H9 (cell line): ENCODE measurements around the gene BICD1. TPM values are rescaled to one million over a fixed set of nuclear protein-coding genes. Genes with fewer than 3 reads are reported as not detected.

ENCODE experiments used
- DNase-seq: peaks from one replicate; pipeline ENCODE4 v3.0.0-alpha.2; 2017
- H2AFZ ChIP-seq: one replicate; pipeline ENCODE4 v1.6.1; 2013; ENCODE audit warnings: mild to moderate bottlenecking, low read length, control low read depth, moderate library complexity
- H2AK5ac ChIP-seq: 2 replicates; pipeline ENCODE4 v1.6.1; 2013; ENCODE audit warnings: low read length, control low read depth, mixed read lengths; ENCODE audit not compliant: insufficient read length
- H2BK120ac ChIP-seq: one replicate; pipeline ENCODE4 v1.6.1; 2013; ENCODE audit warnings: low read depth, mild to moderate bottlenecking, low read length, control low read depth, inconsistent platforms; ENCODE audit not compliant: poor library complexity, severe bottlenecking
- H2BK12ac ChIP-seq: 2 replicates; pipeline ENCODE4 v1.6.1; 2013; ENCODE audit warnings: low read length, control low read depth, mixed read lengths, low read depth; ENCODE audit not compliant: insufficient read length
- H2BK15ac ChIP-seq: 2 replicates; pipeline ENCODE4 v1.6.1; 2013; ENCODE audit warnings: low read depth, low read length, control low read depth
- H2BK20ac ChIP-seq: one replicate; pipeline ENCODE4 v1.6.1; 2013; ENCODE audit warnings: low read depth, mild to moderate bottlenecking, low read length, control low read depth, inconsistent platforms; ENCODE audit not compliant: poor library complexity, severe bottlenecking
- H2BK5ac ChIP-seq: 2 replicates; pipeline ENCODE4 v1.6.1; 2013; ENCODE audit warnings: low read length, control low read depth, mixed read lengths; ENCODE audit not compliant: insufficient read length
- H3K14ac ChIP-seq: 2 replicates; pipeline ENCODE4 v1.6.1; 2013; ENCODE audit warnings: low read length, control low read depth; ENCODE audit not compliant: insufficient read depth
- H3K18ac ChIP-seq: 2 replicates; pipeline ENCODE4 v1.6.1; 2013; ENCODE audit warnings: low read depth, mild to moderate bottlenecking, mixed read lengths, low read length, control low read depth; ENCODE audit not compliant: insufficient read length
- H3K23ac ChIP-seq: 2 replicates; pipeline ENCODE4 v1.6.1; 2013; ENCODE audit warnings: low read length, control low read depth, mixed read lengths, low read depth; ENCODE audit not compliant: insufficient read length
- H3K23me2 ChIP-seq: 2 replicates; pipeline ENCODE4 v1.6.1; 2013; ENCODE audit warnings: low read depth, mild to moderate bottlenecking, mixed read lengths, low read length, control low read depth; ENCODE audit not compliant: insufficient read length, poor library complexity, severe bottlenecking
- H3K27ac ChIP-seq: 2 replicates; pipeline ENCODE4 v1.5.1; 2013; ENCODE audit warnings: low read length, control low read depth, mixed read lengths, low read depth; ENCODE audit not compliant: insufficient read length
- H3K27me3 ChIP-seq: 2 replicates; pipeline ENCODE4 v1.6.1; 2013; ENCODE audit warnings: low read length, control low read depth, inconsistent platforms; ENCODE audit not compliant: insufficient read depth
- H3K4ac ChIP-seq: 2 replicates; pipeline ENCODE4 v1.6.1; 2013; ENCODE audit warnings: low read depth, mild to moderate bottlenecking, control low read depth, inconsistent platforms, low read length, moderate library complexity
- H3K4me1 ChIP-seq: 2 replicates; pipeline ENCODE4 v1.6.1; 2013; ENCODE audit warnings: low read length, control low read depth, inconsistent platforms; ENCODE audit not compliant: insufficient read depth
- H3K4me2 ChIP-seq: 2 replicates; pipeline ENCODE4 v1.6.1; 2013; ENCODE audit warnings: low read length, control low read depth, mixed read lengths; ENCODE audit not compliant: insufficient read length, insufficient read depth
- H3K56ac ChIP-seq: 2 replicates; pipeline ENCODE4 v1.6.1; 2013; ENCODE audit warnings: low read depth, mild to moderate bottlenecking, mixed read lengths, low read length, control low read depth; ENCODE audit not compliant: insufficient read length
- H3K79me1 ChIP-seq: 2 replicates; pipeline ENCODE4 v1.6.1; 2013; ENCODE audit warnings: low read depth, mild to moderate bottlenecking, moderate library complexity, low read length, control low read depth, inconsistent platforms; ENCODE audit not compliant: insufficient read depth, poor library complexity, severe bottlenecking
- H3K79me2 ChIP-seq: 2 replicates; pipeline ENCODE4 v1.6.1; 2013; ENCODE audit warnings: low read length, control low read depth, inconsistent platforms; ENCODE audit not compliant: insufficient read depth
- H3K9ac ChIP-seq: 2 replicates; pipeline ENCODE4 v1.6.1; 2013; ENCODE audit warnings: low read length, control low read depth, mixed read lengths; ENCODE audit not compliant: insufficient read length; ENCODE audit errors: extremely low read depth
- H3K9me3 ChIP-seq: one replicate; pipeline ENCODE4 v1.6.1; 2013; ENCODE audit warnings: low read depth, low read length, inconsistent platforms; ENCODE audit not compliant: control insufficient read depth
- H3T11ph ChIP-seq: one replicate; pipeline ENCODE4 v1.6.1; 2013; ENCODE audit warnings: mild to moderate bottlenecking, low read length, control low read depth, inconsistent platforms
- H4K20me1 ChIP-seq: one replicate; pipeline ENCODE4 v1.6.1; 2013; ENCODE audit not compliant: control insufficient read depth, insufficient read length, insufficient read depth
- H4K5ac ChIP-seq: 2 replicates; pipeline ENCODE4 v1.6.1; 2013; ENCODE audit warnings: low read depth, mild to moderate bottlenecking, mixed read lengths, low read length, control low read depth; ENCODE audit not compliant: insufficient read length
- H4K8ac ChIP-seq: replicated peaks from 2 replicates; pipeline ENCODE4 v1.6.1; 2013; ENCODE audit warnings: low read length, control low read depth, mixed read lengths, low read depth; ENCODE audit not compliant: insufficient read length
- H4K91ac ChIP-seq: 2 replicates; pipeline ENCODE4 v1.6.1; 2013; ENCODE audit warnings: low read depth, mild to moderate bottlenecking, moderate library complexity, mixed read lengths, low read length, control low read depth; ENCODE audit not compliant: insufficient read length
- H3K27ac Mint-ChIP-seq, 3 experiments: 2 replicates in 2 of 3; 3 replicates in 1 of 3; pipeline ENCODE4 v1.8.0; 2020 to 2021; ENCODE audit warnings: mixed read lengths in 3 of 3, mild to moderate bottlenecking in 1 of 3, moderate library complexity in 1 of 3
- H3K27me3 Mint-ChIP-seq: 2 replicates; pipeline ENCODE4 v1.8.0; 2021; ENCODE audit warnings: low read depth, mild to moderate bottlenecking, moderate library complexity, mixed read lengths
- H3K36me3 Mint-ChIP-seq, 3 experiments: 2 replicates in 2 of 3; 3 replicates in 1 of 3; pipeline ENCODE4 v1.8.0; 2020 to 2021; ENCODE audit warnings: low read depth in 3 of 3, mixed read lengths in 3 of 3; ENCODE audit not compliant: insufficient read depth in 1 of 3
- H3K4me1 Mint-ChIP-seq, 2 experiments: 2 replicates each; pipeline ENCODE4 v1.8.0; 2020; ENCODE audit warnings: mixed read lengths in 2 of 2
- H3K4me3 Mint-ChIP-seq, 2 experiments: 2 replicates in 1 of 2; 3 replicates in 1 of 2; pipeline ENCODE4 v1.8.0; 2020 to 2021; ENCODE audit warnings: mild to moderate bottlenecking in 2 of 2, mixed read lengths in 2 of 2, moderate library complexity in 1 of 2
- H3K9me3 Mint-ChIP-seq, 2 experiments: 2 replicates in 1 of 2; 3 replicates in 1 of 2; pipeline ENCODE4 v1.8.0; 2020; ENCODE audit warnings: mild to moderate bottlenecking in 2 of 2, mixed read lengths in 2 of 2, moderate library complexity in 1 of 2
- CTCF ChIP-seq: fragments of 200-600 bp; sonication (generic); conservative IDR thresholded peaks from 3 replicates; pipeline ENCODE4 v1.8.0; 2021; ENCODE audit warnings: antibody characterized with exemption, mild to moderate bottlenecking
- WGBS: extraction: QIAGEN DNeasy Blood & Tissue Kit; methylation state at CpG from one replicate; pipeline ENCODE4 v1.1.7; 2013; ENCODE audit warnings: missing lambda C conversion rate, low lambda C conversion rate, mixed read lengths; ENCODE audit not compliant: insufficient read length; ENCODE audit errors: extremely low coverage; 5-methylcytosine and 5-hydroxymethylcytosine counted together
- total RNA-seq: library from RNA; stranded (reverse); gene quantifications from 2 replicates; pipeline ENCODE4 v1.2.1, GENCODE V29; 2021

Gene BICD1
- total RNA-seq, 1 experiment from 2014 or later, result 134 TPM

- Histone ChIP-seq H3K14ac (no peak overlapping the region), H3K23ac (no peak overlapping the region), H4K8ac (no peak overlapping the region), H3K79me1 (peaks cover 3% of the 10 kb centered on the region), H2AFZ (no peak overlapping the region), H3K79me2 (peaks cover 30% of the 10 kb centered on the region; the same call in 1 of the 2 replicates), H2BK5ac (no peak overlapping the region), H3K27ac (no peak overlapping the region), H3K56ac (no peak overlapping the region), H3K4me2 (peak overlapping the region; percentile 13), H3K23me2 (peaks cover 9% of the 10 kb centered on the region), H3K4ac (no peak overlapping the region), H3T11ph (no peak overlapping the region), H2BK120ac (no peak overlapping the region), H4K91ac (no peak overlapping the region), H4K5ac (no peak overlapping the region), H3K4me1 (peaks cover 5% of the 10 kb centered on the region; the same call in 1 of the 2 replicates), H4K20me1 (no peaks in the 10 kb centered on the region), H2AK5ac (no peak overlapping the region), H2BK12ac (no peak overlapping the region), H3K9me3 (no peaks in the 10 kb centered on the region), H3K27me3 (no peaks in the 10 kb centered on the region), H3K18ac (no peak overlapping the region), H3K9ac (no peak overlapping the region), H2BK20ac (no peak overlapping the region), H2BK15ac (no peak overlapping the region)
- DNase-seq, result no peak
- WGBS, result no CpG with 5 or more reads among the region's 3 CpGs
- no peak for TF ChIP-seq CTCF
- peak overlapping the region; percentile 4 to 27; a peak in 3 of 5 replicates for H3K4me3 Mint-ChIP-seq
- no peaks in the 10 kb centered on the region; a peak in 1 of 5 replicates for H3K9me3 Mint-ChIP-seq
- no peaks in the 10 kb centered on the region for H3K27me3 Mint-ChIP-seq
- H3K4me1 Mint-ChIP-seq, result peaks cover 44 to 47% of the 10 kb centered on the region in 2 experiments
- H3K36me3 Mint-ChIP-seq, result peaks cover 10 to 54% (median 27%) of the 10 kb centered on the region in 3 experiments
- no peak overlapping the region for H3K27ac Mint-ChIP-seq
Measured at GRCh38 chr12:32110417-32110816, 3.8 kb downstream of the BICD1 start.
